Stimulated activated CD4-positive, alpha-beta T cell treated with anti-CD3 and anti-CD28 coated beads, Interleukin-12 subunit alpha, Interleukin-12 subunit beta, amount 100 ng/mL, for 48 hours (primary cell): ENCODE measurements around the gene BDP1.
"Not testable (repeated sequence)": the region's sequence is repeated elsewhere in the genome, so short reads cannot be mapped to it uniquely, and the experiment has no call there.

Source experiments
- DNase-seq, 3 donors: peaks; one replicate each; pipeline ENCODE4 v3.0.0-alpha.2; 2020; ENCODE audit warnings: low read depth in 2 of 3, low spot score in 1 of 3

BDP1 gene

DNA sequence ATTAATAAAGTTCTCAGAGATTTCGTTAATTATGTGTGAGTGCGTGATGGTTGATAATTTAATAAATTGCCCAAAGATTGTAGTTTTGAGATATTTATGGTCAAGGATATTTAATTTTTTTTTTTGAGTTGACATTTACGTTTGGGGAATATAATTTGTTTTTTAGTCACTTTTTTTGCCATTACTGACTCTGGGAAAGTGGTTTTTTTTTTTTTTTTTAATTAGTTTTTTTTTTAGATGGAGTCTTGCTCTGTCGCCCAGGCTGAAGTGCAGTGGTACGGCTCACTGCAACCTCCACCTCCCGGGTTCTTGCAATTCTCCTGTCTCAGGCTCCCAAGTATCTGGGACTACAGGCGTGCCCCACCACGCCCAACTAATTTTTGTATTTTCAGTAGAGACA, 1.7 kb downstream of the BDP1 start:
- no peak for DNase-seq

DNA sequence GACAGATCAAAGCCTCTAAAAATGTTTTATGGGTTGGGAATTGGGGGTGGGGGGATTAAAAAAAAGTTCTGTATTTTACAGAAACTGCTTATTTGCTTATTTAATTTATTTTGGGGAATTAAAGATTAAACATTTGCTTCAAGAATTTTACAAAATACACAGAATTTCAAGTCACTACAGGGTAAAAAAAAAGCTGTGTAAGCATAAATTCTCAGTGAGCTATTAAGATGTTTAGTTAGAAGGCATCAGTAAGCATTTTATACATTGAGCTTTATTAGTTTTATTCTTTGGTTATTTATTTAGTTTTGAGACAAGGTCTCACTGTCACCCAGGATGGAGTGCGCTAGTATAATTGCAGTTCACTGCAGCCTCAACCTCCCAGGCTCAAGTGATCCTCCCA, 5.2 kb downstream of the BDP1 start:
- no peak for DNase-seq

- no peak for DNase-seq
These were observed 5.9 kb downstream of the BDP1 start for GRCh38 chr5:71461360-71461759.

DNA sequence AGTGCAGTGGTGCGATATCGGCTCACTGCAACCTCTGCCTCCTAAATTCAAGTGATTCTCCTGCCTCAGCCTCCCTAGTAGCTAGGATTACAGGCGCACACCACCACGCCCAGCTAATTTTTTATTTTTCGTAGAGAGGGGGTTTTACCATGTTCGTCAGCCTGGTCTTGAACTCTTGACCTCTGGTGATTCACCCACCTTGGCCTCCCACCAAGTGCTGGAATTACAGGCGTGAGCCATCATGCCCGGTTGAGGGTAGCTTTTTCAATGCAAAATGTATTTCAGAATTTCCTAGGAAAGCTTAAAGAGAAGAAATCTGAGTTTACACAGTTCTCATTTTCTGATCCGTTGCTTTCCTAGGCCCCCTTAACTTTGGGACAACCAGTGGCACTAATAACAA, 15.7 kb downstream of the BDP1 start:
- no peak for DNase-seq

GRCh38 chr5:71475788-71476384, 20.4 kb downstream of the BDP1 start:
- no peak for DNase-seq

DNA sequence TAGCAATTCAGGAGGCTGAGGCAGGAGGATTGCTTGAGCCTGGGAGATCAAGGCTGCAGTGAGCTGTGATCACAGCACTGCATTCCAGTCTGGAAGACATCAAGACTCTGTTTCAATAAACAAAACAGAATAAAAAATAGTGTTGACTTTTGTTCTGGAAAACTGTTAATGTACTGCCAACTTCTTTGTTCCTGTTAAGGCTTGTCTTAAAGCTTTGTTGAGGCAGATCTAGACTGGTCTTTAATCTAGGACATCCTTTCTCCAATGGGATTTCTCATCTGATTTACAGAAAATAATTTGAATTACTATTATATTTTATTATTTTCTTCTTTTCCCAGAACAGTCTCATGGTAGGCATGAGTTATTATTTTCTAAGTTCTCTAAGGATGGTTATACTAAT, 26.0 kb downstream of the BDP1 start:
- no peak for DNase-seq

DNA sequence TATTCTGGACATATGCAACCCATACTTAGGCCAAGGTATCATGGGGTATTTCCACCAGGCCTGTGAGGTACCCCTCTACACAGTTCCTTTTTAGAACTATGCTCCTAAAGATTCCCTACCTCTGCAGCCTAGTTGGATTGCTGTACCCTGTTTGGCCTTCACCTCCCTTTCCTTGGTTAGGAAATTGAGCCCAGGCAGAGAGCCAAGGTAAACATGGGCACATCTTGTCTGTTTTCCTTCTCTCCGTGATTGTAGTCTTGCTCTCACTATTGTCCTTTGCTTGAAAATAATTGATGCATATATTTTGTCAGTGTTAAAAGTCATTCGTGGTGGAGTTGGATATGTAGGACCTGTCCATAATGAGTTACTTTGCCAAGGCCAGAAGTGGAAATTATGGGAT, 26.7 kb downstream of the BDP1 start:
- DNase-seq, result no peak

- no peak for DNase-seq
These were observed 27.9 kb downstream of the BDP1 start for GRCh38 chr5:71483355-71483754.

DNA sequence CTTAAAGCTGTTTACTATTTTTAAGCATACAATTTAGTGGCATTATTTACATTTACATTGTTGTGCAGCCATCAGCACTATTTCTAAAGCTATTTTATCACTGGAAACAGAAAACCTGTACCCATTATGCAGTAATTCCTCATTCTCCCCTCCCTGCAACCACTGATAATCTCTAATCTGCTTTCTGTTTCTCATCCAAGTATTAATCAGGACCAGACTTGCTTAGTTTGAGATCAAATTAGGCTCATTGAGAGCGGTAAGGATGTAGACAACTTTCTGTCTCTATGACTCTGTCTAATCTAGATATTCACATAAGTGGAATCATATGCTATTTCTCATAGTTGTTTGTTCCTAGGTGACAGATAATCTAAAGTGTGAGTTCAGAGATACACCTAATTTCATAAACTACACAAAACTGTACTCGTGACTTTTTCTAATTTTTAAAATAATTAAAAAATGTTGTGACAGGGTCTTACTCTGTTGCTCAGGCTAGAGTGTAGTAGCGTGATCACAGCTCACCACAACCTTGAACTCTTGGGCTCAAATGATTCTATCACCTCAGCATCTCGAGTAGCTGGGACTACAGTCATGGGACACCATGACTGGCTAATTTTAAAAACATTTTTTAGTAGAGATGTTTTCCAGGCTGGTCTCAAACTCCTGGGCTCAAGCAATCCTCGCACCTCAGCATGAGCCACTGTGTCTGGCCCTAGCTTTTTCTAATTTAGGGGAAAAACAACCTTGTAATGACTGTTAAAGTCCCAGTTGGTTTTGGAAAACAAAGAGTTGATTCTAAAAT, 37.6 kb downstream of the BDP1 start:
- no peak for DNase-seq

GRCh38 chr5:71494202-71494601, 38.8 kb downstream of the BDP1 start:
- not testable (repeated sequence) for DNase-seq

DNA sequence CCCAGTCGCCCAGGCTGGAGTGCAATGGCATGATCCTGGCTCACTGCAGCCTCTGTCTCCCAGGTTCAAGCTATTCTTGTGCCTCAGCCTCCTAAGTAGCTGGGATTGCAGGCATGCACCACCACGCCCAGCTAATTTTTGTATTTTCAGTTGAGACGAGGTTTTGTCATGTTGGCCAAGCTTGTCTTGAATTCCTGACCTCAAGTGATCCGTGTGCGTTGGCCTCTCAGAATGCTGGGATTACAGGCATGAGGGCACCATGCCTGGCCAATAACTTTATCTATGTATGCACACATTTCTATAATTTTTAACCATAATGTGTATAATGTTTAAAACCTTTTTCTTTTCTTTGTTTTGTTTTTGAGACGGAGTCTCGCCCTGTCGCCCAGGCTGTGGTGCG, 43.3 kb downstream of the BDP1 start:
- DNase-seq, result not testable (repeated sequence)

DNA sequence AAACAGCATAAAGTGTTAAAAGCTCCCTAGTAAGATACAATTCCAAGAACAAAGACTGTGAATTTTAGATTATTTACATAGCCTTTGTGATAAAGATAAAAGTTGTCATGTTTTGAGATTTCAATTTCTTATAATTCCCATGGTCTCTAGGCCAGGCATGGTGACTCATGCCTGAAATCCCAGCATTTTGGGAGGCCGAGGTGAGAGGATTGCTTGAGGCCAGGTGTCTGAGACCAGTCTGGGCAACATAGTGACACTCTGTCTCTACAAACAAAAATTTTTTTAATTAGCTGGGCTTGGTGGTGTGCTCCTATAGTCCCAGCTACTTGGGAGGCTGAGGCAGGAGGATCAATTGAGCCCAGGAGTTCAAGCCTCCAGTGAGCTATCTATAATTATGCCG, 48.1 kb downstream of the BDP1 start:
- DNase-seq, result no peak

- DNase-seq, result no peak
These were observed 66.7 kb downstream of the BDP1 start for GRCh38 chr5:71522151-71522550.

GRCh38 chr5:71525611-71526010, 70.2 kb downstream of the BDP1 start:
- DNase-seq, result not testable (repeated sequence)

DNA sequence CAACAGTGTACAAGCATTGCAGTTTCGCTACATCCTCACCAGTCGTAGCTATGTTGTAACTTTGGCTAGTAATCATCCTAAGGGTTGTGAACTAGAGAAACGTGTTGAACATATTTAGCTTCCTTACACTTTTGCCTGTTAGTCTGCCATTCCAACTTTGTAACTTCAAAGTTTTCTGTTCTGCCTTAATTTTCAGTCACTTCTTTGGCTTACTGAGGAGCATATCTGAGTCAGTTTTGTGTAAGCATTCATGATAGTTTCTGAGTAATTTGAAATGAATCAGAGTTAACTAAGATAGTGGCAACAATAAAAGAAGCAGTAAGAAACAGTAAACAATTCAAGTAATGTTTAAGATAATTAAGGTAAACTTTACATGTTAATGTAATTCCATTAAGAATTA, 72.8 kb downstream of the BDP1 start:
- no peak for DNase-seq

- no peak for DNase-seq
These were observed 74.2 kb downstream of the BDP1 start for GRCh38 chr5:71529682-71530081.

DNA sequence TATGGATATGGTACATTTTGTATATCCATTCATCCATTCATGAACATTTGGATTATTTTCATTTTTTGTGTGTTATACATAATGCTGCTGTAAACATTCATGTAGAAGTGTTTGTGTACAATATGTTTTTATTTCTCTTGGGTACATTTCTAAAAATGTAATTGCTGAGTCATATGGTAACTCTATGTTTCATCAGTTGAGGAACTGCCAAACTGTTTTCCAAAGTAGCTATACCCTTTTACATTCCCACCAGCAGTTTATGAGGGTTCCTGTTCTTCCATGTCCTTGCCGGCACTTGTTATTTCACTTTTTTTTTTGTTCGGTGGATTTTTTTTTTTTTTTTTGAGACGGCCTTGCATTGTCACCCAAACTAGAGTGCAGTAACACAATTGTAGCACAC, 77.7 kb downstream of the BDP1 start:
- no peak for DNase-seq

DNA sequence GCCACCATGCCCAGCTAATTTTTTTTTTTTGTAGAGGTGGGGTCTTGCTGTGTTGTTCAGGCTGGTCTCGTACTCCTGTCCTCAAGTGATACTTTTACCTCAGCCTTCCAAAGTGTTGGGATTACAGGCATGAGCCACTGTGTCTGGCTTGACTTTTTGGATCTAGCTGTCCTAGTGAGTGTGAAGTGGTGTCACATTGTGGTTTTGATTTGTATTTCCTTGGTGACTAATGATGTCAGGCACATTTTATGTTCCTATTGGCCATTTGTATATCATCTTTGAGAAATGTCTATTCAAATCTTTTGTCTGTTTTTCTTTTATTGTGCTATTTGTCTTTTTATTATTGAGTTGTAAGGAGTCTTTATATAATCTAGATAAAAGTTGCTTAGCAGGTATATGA, 78.2 kb downstream of the BDP1 start:
- peak in 1 of 3 donors; percentile 0 for DNase-seq

DNA sequence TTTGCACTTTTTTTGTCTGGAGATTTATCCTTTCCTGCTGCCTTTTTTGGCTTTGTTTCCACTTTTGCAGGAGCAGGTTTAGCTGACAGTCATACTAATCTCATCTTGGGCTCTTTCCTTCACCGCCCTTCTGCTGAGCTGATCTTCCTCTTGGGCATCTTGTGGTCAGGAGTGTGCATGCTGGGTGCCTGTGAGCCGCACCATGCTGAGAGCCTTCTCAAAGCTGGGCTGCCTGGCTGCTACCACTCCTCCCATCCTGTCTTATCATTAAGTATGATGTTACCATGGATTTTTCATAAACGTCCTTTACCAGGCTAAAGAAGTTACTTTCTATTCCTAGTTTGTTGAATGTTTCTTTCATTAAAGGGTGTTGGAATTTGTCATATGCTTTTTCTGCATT, 82.2 kb downstream of the BDP1 start:
- no peak for DNase-seq

GRCh38 chr5:71550885-71551284, 95.4 kb downstream of the BDP1 start:
- not testable (repeated sequence) for DNase-seq

DNA sequence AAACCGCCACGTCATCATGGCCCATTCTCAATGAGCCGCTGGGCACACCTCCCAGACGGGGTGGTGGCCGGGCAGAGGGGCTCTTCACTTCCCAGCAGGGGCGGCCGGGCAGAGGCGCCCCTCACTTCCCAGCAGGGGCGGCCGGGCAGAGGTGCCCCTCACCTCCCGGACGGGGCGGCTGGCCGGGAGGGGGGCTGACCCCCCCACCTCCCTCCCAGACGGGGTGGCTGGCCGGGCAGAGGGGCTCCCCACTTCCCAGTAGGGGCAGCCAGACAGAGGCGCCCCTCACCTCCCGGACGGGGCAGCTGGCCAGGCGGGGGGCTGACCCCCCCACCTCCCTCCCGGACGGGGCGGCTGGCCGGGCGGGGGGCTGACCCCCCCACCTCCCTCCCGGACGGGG, 96.1 kb downstream of the BDP1 start:
- not testable (repeated sequence) for DNase-seq

DNA sequence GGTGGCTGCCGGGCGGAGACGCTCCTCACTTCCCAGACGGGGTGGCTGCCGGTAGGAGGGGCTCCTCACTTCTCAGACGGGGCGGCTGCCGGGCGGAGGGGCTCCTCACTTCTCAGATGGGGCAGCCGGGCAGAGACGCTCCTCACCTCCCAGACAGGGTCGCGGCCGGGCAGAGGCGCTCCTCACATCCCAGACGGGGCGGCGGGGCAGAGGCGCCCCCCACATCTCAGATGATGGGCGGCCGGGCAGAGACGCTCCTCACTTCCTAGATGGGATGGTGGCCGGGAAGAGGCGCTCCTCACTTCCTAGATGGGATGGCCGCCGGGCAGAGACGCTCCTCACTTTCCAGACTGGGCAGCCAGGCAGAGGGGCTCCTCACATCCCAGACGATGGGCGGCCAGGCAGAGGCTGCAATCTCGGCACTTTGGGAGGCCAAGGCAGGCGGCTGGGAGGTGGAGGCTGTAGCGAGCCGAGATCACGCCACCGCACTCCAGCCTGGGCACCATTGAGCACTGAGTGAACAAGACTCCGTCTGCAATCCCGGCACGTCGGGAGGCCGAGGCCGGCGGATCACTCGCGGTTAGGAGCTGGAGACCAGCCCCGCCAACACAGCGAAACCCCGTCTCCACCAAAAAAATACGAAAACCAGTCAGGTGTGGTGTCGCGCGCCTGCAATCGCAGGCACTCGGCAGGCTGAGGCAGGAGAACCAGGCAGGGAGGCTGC, 96.7 kb downstream of the BDP1 start:
- DNase-seq, result not testable (repeated sequence)
